ENCODE data around the gene RO60.
"Not testable (repeated sequence)": the region's sequence is repeated elsewhere in the genome, so short reads cannot be mapped to it uniquely, and the experiment has no call there.

RO60 gene

GRCh38 chr1:193059282-193060114 lies at the start of gene RO60, which contains the start of gene UCHL5:
TSS of gene RO60 (plus strand) at chr1:193059612. CDS start at chr1:193069055, 9,443 bp downstream.
TSS of gene UCHL5 (minus strand) at chr1:193059360. CDS start at chr1:193059260, 100 bp downstream.
- peak; percentile 75 to 93 (median 87) for DNase-seq (ENCODE audit: low read depth in 2 of 3, low spot score in 2 of 3)

GRCh38 chr1:193011406-193011805 lies 48.0 kb upstream of the RO60 start:
- no peak for DNase-seq (ENCODE audit: low read depth in 2 of 3, low spot score in 2 of 3)

GRCh38 chr1:193013005-193013404 lies 46.4 kb upstream of the RO60 start:
- DNase-seq (ENCODE audit: low read depth in 2 of 3, low spot score in 2 of 3) = no peak

GRCh38 chr1:193013707-193014106 lies 45.7 kb upstream of the RO60 start:
- no peak for DNase-seq (ENCODE audit: low read depth in 2 of 3, low spot score in 2 of 3)

GRCh38 chr1:193014400-193014799 lies 45.0 kb upstream of the RO60 start:
- DNase-seq (ENCODE audit: low read depth in 2 of 3, low spot score in 2 of 3) = no peak

- DNase-seq (ENCODE audit: low read depth in 2 of 3, low spot score in 2 of 3) = no peak
Observed at GRCh38 chr1:193016788-193017187, 42.6 kb upstream of the RO60 start.

- DNase-seq (ENCODE audit: low read depth in 2 of 3, low spot score in 2 of 3) = no peak
Observed at GRCh38 chr1:193019442-193020026, 39.9 kb upstream of the RO60 start.

GRCh38 chr1:193025218-193025617 lies 34.2 kb upstream of the RO60 start:
- no peak for DNase-seq (ENCODE audit: low read depth in 2 of 3, low spot score in 2 of 3)

GRCh38 chr1:193030280-193030679 lies 29.1 kb upstream of the RO60 start:
- DNase-seq (ENCODE audit: low read depth in 2 of 3, low spot score in 2 of 3) = no peak

GRCh38 chr1:193031431-193031830 lies 28.0 kb upstream of the RO60 start:
- DNase-seq (ENCODE audit: low read depth in 2 of 3, low spot score in 2 of 3) = no peak

- DNase-seq (ENCODE audit: low read depth in 2 of 3, low spot score in 2 of 3) = not testable (repeated sequence)
Observed at GRCh38 chr1:193032643-193033427, 26.6 kb upstream of the RO60 start.

GRCh38 chr1:193033610-193034009 lies 25.8 kb upstream of the RO60 start:
- no peak for DNase-seq (ENCODE audit: low read depth in 2 of 3, low spot score in 2 of 3)

GRCh38 chr1:193036337-193037047 lies 22.9 kb upstream of the RO60 start:
- no peak for DNase-seq (ENCODE audit: low read depth in 2 of 3, low spot score in 2 of 3)

GRCh38 chr1:193040011-193040410 lies 19.4 kb upstream of the RO60 start:
- no peak for DNase-seq (ENCODE audit: low read depth in 2 of 3, low spot score in 2 of 3)

GRCh38 chr1:193042766-193043691 lies 16.4 kb upstream of the RO60 start:
- no peak for DNase-seq (ENCODE audit: low read depth in 2 of 3, low spot score in 2 of 3)

- DNase-seq (ENCODE audit: low read depth in 2 of 3, low spot score in 2 of 3) = not testable (repeated sequence)
Observed at GRCh38 chr1:193048913-193049312, 10.5 kb upstream of the RO60 start.

GRCh38 chr1:193054169-193054675 lies 5.2 kb upstream of the RO60 start:
- no peak for DNase-seq (ENCODE audit: low read depth in 2 of 3, low spot score in 2 of 3)

- DNase-seq (ENCODE audit: low read depth in 2 of 3, low spot score in 2 of 3) = peak; percentile 34 to 52 (median 38)
Observed at GRCh38 chr1:193058529-193059281, 707 bp upstream of the RO60 start.

- no peak for DNase-seq (ENCODE audit: low read depth in 2 of 3, low spot score in 2 of 3)
Observed at GRCh38 chr1:193060115-193060403, 647 bp downstream of the RO60 start.
